HepG2 (cell line): ENCODE data around the gene FAM217B. TPM values are rescaled to one million over a fixed set of nuclear protein-coding genes. Genes with fewer than 3 reads are reported as not detected.

ENCODE experiments used
- ATAC-seq: fragments of 200-7000 bp; cut with Tn5 transposase; 3 replicates; pipeline ENCODE4 v1.9.1; 2020; ENCODE audit warnings: mild to moderate bottlenecking, moderate library complexity
- BruUV-seq: library from RNA; stranded (reverse); fragments of 400-500 nt; replicated peaks from 2 replicates; lab custom pipeline; 2021; lab: Mats Ljungman, UMichigan
- CTCF ChIA-PET: fragments of 300-600 bp; formaldehyde crosslinking; extraction: SDS; loops from one replicate; lab custom pipeline; 2021; ENCODE audit warnings: low total read pairs, inconsistent platforms, low intra/inter-chr PET ratio; lab: Yijun Ruan, JAX
- POLR2A ChIA-PET: fragments of 350-600 bp; sonication (Branson Sonifier 250); formaldehyde crosslinking; loops from one replicate; lab custom pipeline; 2020; ENCODE audit warnings: antibody characterized with exemption, inconsistent platforms; lab: Yijun Ruan, JAX
- DNase-seq: peaks from one replicate; pipeline ENCODE4 v3.0.0-alpha.2; 2015; ENCODE audit warnings: low spot score
- FAIRE-seq: peaks from 3 replicates; lab custom pipeline; 2011; peaks lifted over from hg19 to GRCh38; lab: Jason Lieb, UNC
- H2AFZ ChIP-seq: one replicate; pipeline ENCODE4 v1.6.1; 2011; ENCODE audit warnings: low read length, inconsistent platforms
- H3K27ac ChIP-seq: fragments of 300-600 bp; 3 replicates; pipeline ENCODE4 v1.8.0; 2011; ENCODE audit warnings: mixed run types, mild to moderate bottlenecking, mixed read lengths, low read length, inconsistent platforms; ENCODE audit not compliant: insufficient read depth; ENCODE audit errors: extremely low read length
- H3K27me3 ChIP-seq, 2 experiments: fragments of 200-600 bp in 1 of 2; 2 replicates in 1 of 2; 3 replicates in 1 of 2; pipeline versions ENCODE4 v1.6.0 to v1.8.0; 2011; ENCODE audit warnings: low read length in 2 of 2, mild to moderate bottlenecking in 2 of 2, moderate library complexity in 2 of 2, inconsistent platforms in 1 of 2; ENCODE audit not compliant: insufficient read depth in 2 of 2, control insufficient read depth in 1 of 2
- H3K36me3 ChIP-seq, 2 experiments: fragments of 200-600 bp in 1 of 2; replicated peaks in 1 of 2; 2 replicates in 1 of 2; 3 replicates in 1 of 2; pipeline versions ENCODE4 v1.5.1 to v1.8.0; 2011; ENCODE audit warnings: low read length in 2 of 2, inconsistent platforms in 1 of 2; ENCODE audit not compliant: insufficient read depth in 2 of 2, control insufficient read depth in 1 of 2
- H3K4me1 ChIP-seq: 2 replicates; pipeline ENCODE4 v1.5.1; 2012; ENCODE audit warnings: low read length, inconsistent platforms; ENCODE audit not compliant: insufficient read depth
- H3K4me2 ChIP-seq: 2 replicates; pipeline ENCODE4 v1.6.0; 2011; ENCODE audit warnings: low read depth, low read length, inconsistent platforms
- H3K4me3 ChIP-seq, 3 experiments: fragments of 200-600 bp in 1 of 3; sonication (generic), shearing (Covaris generic) in 1 of 3; replicated peaks in 1 of 3; 2 replicates each; pipeline ENCODE4 v1.5.1; 2011 to 2016; ENCODE audit warnings: low read length in 3 of 3, inconsistent platforms in 2 of 3, low read depth in 2 of 3, mild to moderate bottlenecking in 2 of 3, control low read depth in 1 of 3, mixed read lengths in 1 of 3; ENCODE audit not compliant: insufficient read depth in 1 of 3
- H3K79me2 ChIP-seq: one replicate; pipeline ENCODE4 v1.6.1; 2011; ENCODE audit warnings: low read length, inconsistent platforms; ENCODE audit not compliant: insufficient read depth
- H3K9ac ChIP-seq: 2 replicates; pipeline ENCODE4 v1.6.0; 2011; ENCODE audit warnings: mild to moderate bottlenecking, low read depth, low read length, inconsistent platforms; ENCODE audit not compliant: insufficient read depth
- H3K9me3 ChIP-seq: 2 replicates; pipeline ENCODE4 v1.5.1; 2012; ENCODE audit warnings: mild to moderate bottlenecking, low read length
- H4K20me1 ChIP-seq: 2 replicates; pipeline ENCODE4 v1.6.0; 2011; ENCODE audit warnings: inconsistent platforms, mild to moderate bottlenecking, low read length, moderate library complexity; ENCODE audit not compliant: insufficient read depth
- CAMTA2 ChIP-seq: sonication (generic); formaldehyde crosslinking; IDR thresholded peaks from 2 replicates; pipeline ENCODE4 v1.4.0; 2020; ENCODE audit warnings: mild to moderate bottlenecking, missing genetic modification reagents, borderline replicate concordance
- FOXJ3 ChIP-seq: sonication (generic); formaldehyde crosslinking; IDR thresholded peaks from 2 replicates; pipeline ENCODE4 v1.4.0; 2020; ENCODE audit warnings: missing genetic modification reagents, mild to moderate bottlenecking, borderline replicate concordance
- GPN1 ChIP-seq: sonication (generic); formaldehyde crosslinking; IDR thresholded peaks from 2 replicates; pipeline ENCODE4 v1.5.1; 2020; ENCODE audit warnings: missing genetic modification reagents, borderline replicate concordance
- HES4 ChIP-seq: sonication (generic); formaldehyde crosslinking; IDR thresholded peaks from 2 replicates; pipeline ENCODE4 v1.9.0; 2021; ENCODE audit warnings: mild to moderate bottlenecking, missing genetic modification reagents, borderline replicate concordance
- KLF12 ChIP-seq: sonication (generic); formaldehyde crosslinking; IDR thresholded peaks from 2 replicates; pipeline ENCODE4 v1.4.0; 2020; ENCODE audit warnings: missing genetic modification reagents, borderline replicate concordance
- SATB2 ChIP-seq: sonication (generic); formaldehyde crosslinking; IDR thresholded peaks from 2 replicates; pipeline ENCODE4 v1.5.0; 2020; ENCODE audit warnings: missing genetic modification reagents
- TOPORS ChIP-seq: sonication (generic); formaldehyde crosslinking; IDR thresholded peaks from 2 replicates; pipeline ENCODE4 v1.8.0; 2023; ENCODE audit warnings: mild to moderate bottlenecking, missing genetic modification reagents
- ZNF232 ChIP-seq: sonication (generic); formaldehyde crosslinking; IDR thresholded peaks from 2 replicates; pipeline ENCODE4 v1.4.0; 2020; ENCODE audit warnings: missing genetic modification reagents, borderline replicate concordance
- ZNF547 ChIP-seq: sonication (generic); formaldehyde crosslinking; IDR thresholded peaks from 2 replicates; pipeline ENCODE4 v1.5.1; 2020; ENCODE audit warnings: mild to moderate bottlenecking, missing genetic modification reagents
- WGBS: methylation state at CpG from one replicate; pipeline ENCODE4 v1.1.6; 2017; ENCODE audit warnings: low lambda C conversion rate; 5-methylcytosine and 5-hydroxymethylcytosine counted together
- in situ Hi-C: cut with HindIII; loops from 2 replicates; pipeline ENCODE4 v1.10.0; 2017; ENCODE audit warnings: low pct_unique_long_range_greater_than_20kb; ENCODE audit not compliant: extremely low pct_ligation_motif_present
- intact Hi-C: fragments of 100-400 bp; cut with micrococcal nuclease; formaldehyde crosslinking; loops from one replicate; pipeline ENCODE4 v1.10.0; 2022; ENCODE audit not compliant: unreplicated experiment
- polyA plus RNA-seq, 8 experiments: library from polyadenylated mRNA; depleted of rRNA in 3 of 8; stranded (reverse) in 7 of 8; unstranded in 1 of 8; fragments of >200 nt; fragmentation: Illumina TruSeq in 4 of 8; extraction: Trizol in 4 of 8; gene quantifications; 2 replicates each; pipeline versions ENCODE4 v1.2.1 to v1.2.3, GENCODE V29; 2011 to 2016; ENCODE audit warnings: low read depth in 4 of 8, missing spikeins in 1 of 8, mixed read lengths in 1 of 8; ENCODE audit not compliant: insufficient read depth in 1 of 8
- total RNA-seq, 5 experiments: library from RNA; depleted of rRNA; stranded (reverse); fragments of >200 nt; fragmentation: Illumina TruSeq; extraction: Trizol; gene quantifications; 2 replicates each; pipeline ENCODE4 v1.2.3, GENCODE V29; 2016; ENCODE audit warnings: low read depth in 1 of 5
- TF ChIP-seq, protein P1 (sequence below): sonication (generic); formaldehyde crosslinking; IDR thresholded peaks from 2 replicates; pipeline ENCODE4 v1.5.0; 2020; ENCODE audit warnings: missing genetic modification reagents
- TF ChIP-seq, protein P2 (sequence below): sonication (generic); formaldehyde crosslinking; IDR thresholded peaks from 2 replicates; pipeline ENCODE4 v1.5.0; 2020; ENCODE audit warnings: mild to moderate bottlenecking, missing genetic modification reagents, borderline replicate concordance

Gene FAM217B
- total and polyA plus RNA-seq, 2 of the 13 experiments (the other 11 are each of a cell fraction or from before 2014, with no cell fraction given) = 11.1 to 14.3 TPM

DNA sequence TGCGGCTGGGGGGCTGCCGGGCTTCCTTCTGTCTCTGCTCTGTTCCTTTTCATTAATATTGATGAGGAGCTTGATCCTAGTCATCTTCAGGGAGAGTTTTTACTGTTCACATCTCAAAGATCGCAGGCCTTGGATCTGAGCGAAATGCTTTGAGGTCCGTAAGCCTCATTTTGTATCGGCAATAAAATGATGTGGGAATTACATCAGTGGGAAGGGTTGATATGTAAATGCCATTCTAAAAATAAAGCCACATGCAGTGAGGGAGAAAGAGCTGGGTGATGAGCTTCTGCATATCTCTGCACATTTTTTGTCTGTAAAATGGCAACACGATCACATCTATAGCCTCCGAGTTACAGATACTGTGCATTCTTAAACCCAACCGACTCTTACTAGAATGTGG, 42.9 kb downstream of the FAM217B start (continued):
- TF ChIP-seq, protein P1, sequence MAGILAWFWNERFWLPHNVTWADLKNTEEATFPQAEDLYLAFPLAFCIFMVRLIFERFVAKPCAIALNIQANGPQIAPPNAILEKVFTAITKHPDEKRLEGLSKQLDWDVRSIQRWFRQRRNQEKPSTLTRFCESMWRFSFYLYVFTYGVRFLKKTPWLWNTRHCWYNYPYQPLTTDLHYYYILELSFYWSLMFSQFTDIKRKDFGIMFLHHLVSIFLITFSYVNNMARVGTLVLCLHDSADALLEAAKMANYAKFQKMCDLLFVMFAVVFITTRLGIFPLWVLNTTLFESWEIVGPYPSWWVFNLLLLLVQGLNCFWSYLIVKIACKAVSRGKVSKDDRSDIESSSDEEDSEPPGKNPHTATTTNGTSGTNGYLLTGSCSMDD (CRISPR knock-in tag) = no peak
- TF ChIP-seq CAMTA2 = no peak

- Histone ChIP-seq H4K20me1 (no peaks in the 10 kb centered on the region), H3K36me3 (no peaks in the 10 kb centered on the region), H3K4me2 (no peak overlapping the region), H3K9ac (no peak overlapping the region), H3K4me1 (no peaks in the 10 kb centered on the region), H3K27ac (no peak overlapping the region), H3K9me3 (no peaks in the 10 kb centered on the region), H3K27me3 (no peaks in the 10 kb centered on the region), H3K79me2 (no peaks in the 10 kb centered on the region), H3K4me3 (no peak overlapping the region), H2AFZ (no peak overlapping the region)
- CTCF ChIA-PET = no interaction called here
- DNase-seq (no peak), ATAC-seq (no peak), FAIRE-seq (no peak)
- POLR2A ChIA-PET = no interaction called here
- 42% methylated on average over 4 of the region's 4 CpGs for WGBS
- in situ Hi-C loops = no loop called here
- BruUV-seq = no TSS peak
- intact Hi-C loops = no loop called here
- no peak for TF ChIP-seq FOXJ3 (CRISPR knock-in tag)
- TF ChIP-seq GPN1 (CRISPR knock-in tag) = no peak
- no peak for TF ChIP-seq HES4 (CRISPR knock-in tag)
- TF ChIP-seq SATB2 (CRISPR knock-in tag) = no peak
- no peak for TF ChIP-seq TOPORS (CRISPR knock-in tag)
- TF ChIP-seq, protein P2, sequence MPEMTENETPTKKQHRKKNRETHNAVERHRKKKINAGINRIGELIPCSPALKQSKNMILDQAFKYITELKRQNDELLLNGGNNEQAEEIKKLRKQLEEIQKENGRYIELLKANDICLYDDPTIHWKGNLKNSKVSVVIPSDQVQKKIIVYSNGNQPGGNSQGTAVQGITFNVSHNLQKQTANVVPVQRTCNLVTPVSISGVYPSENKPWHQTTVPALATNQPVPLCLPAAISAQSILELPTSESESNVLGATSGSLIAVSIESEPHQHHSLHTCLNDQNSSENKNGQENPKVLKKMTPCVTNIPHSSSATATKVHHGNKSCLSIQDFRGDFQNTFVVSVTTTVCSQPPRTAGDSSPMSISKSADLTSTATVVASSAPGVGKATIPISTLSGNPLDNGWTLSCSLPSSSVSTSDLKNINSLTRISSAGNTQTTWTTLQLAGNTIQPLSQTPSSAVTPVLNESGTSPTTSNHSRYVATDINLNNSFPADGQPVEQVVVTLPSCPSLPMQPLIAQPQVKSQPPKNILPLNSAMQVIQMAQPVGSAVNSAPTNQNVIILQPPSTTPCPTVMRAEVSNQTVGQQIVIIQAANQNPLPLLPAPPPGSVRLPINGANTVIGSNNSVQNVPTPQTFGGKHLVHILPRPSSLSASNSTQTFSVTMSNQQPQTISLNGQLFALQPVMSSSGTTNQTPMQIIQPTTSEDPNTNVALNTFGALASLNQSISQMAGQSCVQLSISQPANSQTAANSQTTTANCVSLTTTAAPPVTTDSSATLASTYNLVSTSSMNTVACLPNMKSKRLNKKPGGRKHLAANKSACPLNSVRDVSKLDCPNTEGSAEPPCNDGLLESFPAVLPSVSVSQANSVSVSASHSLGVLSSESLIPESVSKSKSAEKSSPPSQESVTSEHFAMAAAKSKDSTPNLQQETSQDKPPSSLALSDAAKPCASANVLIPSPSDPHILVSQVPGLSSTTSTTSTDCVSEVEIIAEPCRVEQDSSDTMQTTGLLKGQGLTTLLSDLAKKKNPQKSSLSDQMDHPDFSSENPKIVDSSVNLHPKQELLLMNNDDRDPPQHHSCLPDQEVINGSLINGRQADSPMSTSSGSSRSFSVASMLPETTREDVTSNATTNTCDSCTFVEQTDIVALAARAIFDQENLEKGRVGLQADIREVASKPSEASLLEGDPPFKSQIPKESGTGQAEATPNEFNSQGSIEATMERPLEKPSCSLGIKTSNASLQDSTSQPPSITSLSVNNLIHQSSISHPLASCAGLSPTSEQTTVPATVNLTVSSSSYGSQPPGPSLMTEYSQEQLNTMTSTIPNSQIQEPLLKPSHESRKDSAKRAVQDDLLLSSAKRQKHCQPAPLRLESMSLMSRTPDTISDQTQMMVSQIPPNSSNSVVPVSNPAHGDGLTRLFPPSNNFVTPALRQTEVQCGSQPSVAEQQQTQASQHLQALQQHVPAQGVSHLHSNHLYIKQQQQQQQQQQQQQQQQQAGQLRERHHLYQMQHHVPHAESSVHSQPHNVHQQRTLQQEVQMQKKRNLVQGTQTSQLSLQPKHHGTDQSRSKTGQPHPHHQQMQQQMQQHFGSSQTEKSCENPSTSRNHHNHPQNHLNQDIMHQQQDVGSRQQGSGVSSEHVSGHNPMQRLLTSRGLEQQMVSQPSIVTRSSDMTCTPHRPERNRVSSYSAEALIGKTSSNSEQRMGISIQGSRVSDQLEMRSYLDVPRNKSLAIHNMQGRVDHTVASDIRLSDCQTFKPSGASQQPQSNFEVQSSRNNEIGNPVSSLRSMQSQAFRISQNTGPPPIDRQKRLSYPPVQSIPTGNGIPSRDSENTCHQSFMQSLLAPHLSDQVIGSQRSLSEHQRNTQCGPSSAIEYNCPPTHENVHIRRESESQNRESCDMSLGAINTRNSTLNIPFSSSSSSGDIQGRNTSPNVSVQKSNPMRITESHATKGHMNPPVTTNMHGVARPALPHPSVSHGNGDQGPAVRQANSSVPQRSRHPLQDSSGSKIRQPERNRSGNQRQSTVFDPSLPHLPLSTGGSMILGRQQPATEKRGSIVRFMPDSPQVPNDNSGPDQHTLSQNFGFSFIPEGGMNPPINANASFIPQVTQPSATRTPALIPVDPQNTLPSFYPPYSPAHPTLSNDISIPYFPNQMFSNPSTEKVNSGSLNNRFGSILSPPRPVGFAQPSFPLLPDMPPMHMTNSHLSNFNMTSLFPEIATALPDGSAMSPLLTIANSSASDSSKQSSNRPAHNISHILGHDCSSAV (CRISPR knock-in tag) = no peak
- no peak for TF ChIP-seq ZNF232 (CRISPR knock-in tag)
- TF ChIP-seq ZNF547 (CRISPR knock-in tag) = no peak
- no peak for TF ChIP-seq KLF12 (CRISPR knock-in tag)
Measured at GRCh38 chr20:59984541-59984940, 44.4 kb downstream of the FAM217B start.
